GM12891 (cell line): ENCODE measurements around the gene GLP2R.

Source experiments
- POLR2A ChIP-seq: IDR thresholded peaks from 2 replicates; pipeline ENCODE4 v1.6.1; 2011; ENCODE audit warnings: low read depth, low read length, control low read depth
- POLR2AphosphoS5 ChIP-seq: IDR thresholded peaks from 2 replicates; pipeline ENCODE4 v1.6.1; 2011; ENCODE audit warnings: low read depth, low read length, control low read depth
- POU2F2 ChIP-seq: IDR thresholded peaks from 2 replicates; pipeline ENCODE4 v1.6.1; 2011; ENCODE audit warnings: low read depth, mild to moderate bottlenecking, control low read depth, low read length, moderate library complexity
- SPI1 ChIP-seq: IDR thresholded peaks from 2 replicates; pipeline ENCODE4 v1.6.1; 2011; ENCODE audit warnings: low read depth, low read length, control low read depth
- TAF1 ChIP-seq: IDR thresholded peaks from 2 replicates; pipeline ENCODE4 v1.6.1; 2011; ENCODE audit warnings: low read depth, low read length, control low read depth

GRCh38 chr17:9809409-9809808 lies 16.3 kb upstream of the GLP2R start:
- no peak for TF ChIP-seq POLR2A
- TF ChIP-seq POLR2AphosphoS5, result no peak
- no peak for TF ChIP-seq TAF1
- no peak for TF ChIP-seq SPI1
- TF ChIP-seq POU2F2, result no peak
